KOPT-K1 (cell line): ENCODE measurements around the gene TPSD1.
"Not testable (repeated sequence)": the region's sequence is repeated elsewhere in the genome, so short reads cannot be mapped to it uniquely, and the experiment has no call there.

Experiments used
- H3K27ac ChIP-seq: fragments of 200-600 bp; sonication (generic); 2 replicates; pipeline ENCODE4 v1.5.1; 2016; ENCODE audit warnings: antibody characterized with exemption, mild to moderate bottlenecking, low read depth, low read length; ENCODE audit not compliant: poor library complexity, severe bottlenecking
- H3K36me3 ChIP-seq: fragments of 200-600 bp; sonication (generic); 2 replicates; pipeline ENCODE4 v1.5.1; 2017; ENCODE audit warnings: antibody characterized with exemption, mild to moderate bottlenecking, low read length, moderate library complexity; ENCODE audit not compliant: insufficient read depth
- H3K9me3 ChIP-seq: fragments of 200-600 bp; sonication (generic); 2 replicates; pipeline ENCODE4 v1.5.1; 2017; ENCODE audit warnings: antibody characterized with exemption, low read length, mild to moderate bottlenecking; ENCODE audit not compliant: insufficient read depth, poor library complexity, severe bottlenecking

TPSD1 gene

GRCh38 chr16:1255276-1256122, at the start of gene TPSD1:
Gene TPSD1 (plus strand): TSS chr16:1256069. CDS start chr16:1256281, 212 bp downstream.
- H3K36me3 ChIP-seq, H3K9me3 ChIP-seq, H3K27ac ChIP-seq: not testable (repeated sequence)

- no peaks in the 10 kb centered on the region for H3K9me3 ChIP-seq
- H3K36me3 ChIP-seq = no peaks in the 10 kb centered on the region
- H3K27ac ChIP-seq = no peak overlapping the region
Measured at GRCh38 chr16:1206326-1206725, 49.5 kb upstream of the TPSD1 start.

- H3K36me3 ChIP-seq = no peaks in the 10 kb centered on the region
Measured at GRCh38 chr16:1206786-1207185, 49.1 kb upstream of the TPSD1 start.

GRCh38 chr16:1208239-1208830, 47.5 kb upstream of the TPSD1 start:
- peak overlapping the region; percentile 28 for H3K27ac ChIP-seq
- no peaks in the 10 kb centered on the region for H3K9me3 ChIP-seq
- no peaks in the 10 kb centered on the region for H3K36me3 ChIP-seq

More at GRCh38 chr16:1206786-1207185, 49.1 kb upstream of the TPSD1 start:
- Histone ChIP-seq H3K27ac (no peak overlapping the region), H3K9me3 (no peaks in the 10 kb centered on the region)

GRCh38 chr16:1209081-1209480, 46.8 kb upstream of the TPSD1 start:
- Histone ChIP-seq H3K36me3 (no peaks in the 10 kb centered on the region), H3K27ac (no peak overlapping the region), H3K9me3 (no peaks in the 10 kb centered on the region)

- Histone ChIP-seq H3K9me3 (no peaks in the 10 kb centered on the region), H3K27ac (no peak overlapping the region), H3K36me3 (no peaks in the 10 kb centered on the region)
Measured at GRCh38 chr16:1210461-1210860, 45.4 kb upstream of the TPSD1 start.

GRCh38 chr16:1211451-1212268, 44.2 kb upstream of the TPSD1 start:
- no peak overlapping the region for H3K27ac ChIP-seq
- H3K36me3 ChIP-seq = no peaks in the 10 kb centered on the region

GRCh38 chr16:1212616-1213194, 43.2 kb upstream of the TPSD1 start:
- H3K36me3 ChIP-seq = no peaks in the 10 kb centered on the region
- H3K27ac ChIP-seq = no peak overlapping the region
- no peaks in the 10 kb centered on the region for H3K9me3 ChIP-seq

More at GRCh38 chr16:1211451-1212268, 44.2 kb upstream of the TPSD1 start:
- no peaks in the 10 kb centered on the region for H3K9me3 ChIP-seq

- Histone ChIP-seq H3K9me3 (no peaks in the 10 kb centered on the region), H3K27ac (no peak overlapping the region), H3K36me3 (no peaks in the 10 kb centered on the region)
Measured at GRCh38 chr16:1213231-1213630, 42.6 kb upstream of the TPSD1 start.

GRCh38 chr16:1213796-1214372, 42.0 kb upstream of the TPSD1 start:
- H3K9me3 ChIP-seq = no peaks in the 10 kb centered on the region
- no peak overlapping the region for H3K27ac ChIP-seq
- H3K36me3 ChIP-seq = no peaks in the 10 kb centered on the region

- Histone ChIP-seq H3K27ac (no peak overlapping the region), H3K9me3 (no peaks in the 10 kb centered on the region), H3K36me3 (no peaks in the 10 kb centered on the region)
Measured at GRCh38 chr16:1214719-1215118, 41.1 kb upstream of the TPSD1 start.

GRCh38 chr16:1215574-1216295, 40.1 kb upstream of the TPSD1 start:
- H3K27ac ChIP-seq = no peak overlapping the region
- H3K36me3 ChIP-seq = no peaks in the 10 kb centered on the region

GRCh38 chr16:1216296-1216619, 39.6 kb upstream of the TPSD1 start:
- H3K9me3 ChIP-seq = no peaks in the 10 kb centered on the region
- no peak overlapping the region for H3K27ac ChIP-seq
- no peaks in the 10 kb centered on the region for H3K36me3 ChIP-seq

More at GRCh38 chr16:1215574-1216295, 40.1 kb upstream of the TPSD1 start:
- no peaks in the 10 kb centered on the region for H3K9me3 ChIP-seq

GRCh38 chr16:1216681-1217400, 39.0 kb upstream of the TPSD1 start:
- H3K27ac ChIP-seq = no peak overlapping the region
- no peaks in the 10 kb centered on the region for H3K9me3 ChIP-seq
- H3K36me3 ChIP-seq = no peaks in the 10 kb centered on the region
